PC-9 (cell line): ENCODE results near the gene BCKDHA. TPM values are rescaled to one million over a fixed set of nuclear protein-coding genes. Genes with fewer than 3 reads are reported as not detected.

ENCODE experiments used
- BruUV-seq: library from RNA; stranded (reverse); fragments of 400-500 nt; replicated peaks from 2 replicates; lab custom pipeline; 2021; lab: Mats Ljungman, UMichigan
- CTCF ChIA-PET: fragments of 300-600 bp; sonication (Branson Sonifier 250); formaldehyde crosslinking; loops from one replicate; lab custom pipeline; 2022; ENCODE audit warnings: antibody characterized with exemption; lab: Charles Lee
- POLR2A ChIA-PET: fragments of 300-600 bp; sonication (Branson Sonifier 250); formaldehyde crosslinking; loops from one replicate; lab custom pipeline; 2022; ENCODE audit warnings: antibody characterized with exemption; ENCODE audit not compliant: unreplicated experiment; lab: Charles Lee
- DNase-seq, 2 experiments: peaks; one replicate each; pipeline versions ENCODE4 v3.0.0 to v3.0.0-alpha.2; 2015 to 2022; ENCODE audit warnings: mixed read lengths in 1 of 2
- H2AFZ ChIP-seq: fragments of 200-600 bp; sonication (generic); 2 replicates; pipeline ENCODE4 v1.8.1; 2017; ENCODE audit warnings: antibody characterized with exemption
- H3F3A ChIP-seq: fragments of 200-600 bp; sonication (generic); 2 replicates; pipeline ENCODE4 v1.8.1; 2017; ENCODE audit warnings: antibody characterized with exemption, mild to moderate bottlenecking, low read depth; ENCODE audit not compliant: insufficient read depth
- H3K27ac ChIP-seq: fragments of 200-600 bp; sonication (generic); 2 replicates; pipeline ENCODE4 v1.6.1; 2016; ENCODE audit warnings: mixed run types
- H3K27me3 ChIP-seq: fragments of 200-600 bp; sonication (generic); 2 replicates; pipeline ENCODE4 v1.6.1; 2016; ENCODE audit warnings: low read depth, mixed run types; ENCODE audit not compliant: insufficient read depth
- H3K36me3 ChIP-seq: fragments of 200-600 bp; sonication (generic); 2 replicates; pipeline ENCODE4 v1.6.1; 2016; ENCODE audit warnings: low read depth, mixed run types
- H3K4me1 ChIP-seq: fragments of 200-600 bp; sonication (generic); replicated peaks from 2 replicates; pipeline ENCODE4 v1.6.1; 2016; ENCODE audit warnings: mixed run types; ENCODE audit not compliant: insufficient read depth
- H3K4me2 ChIP-seq: fragments of 200-600 bp; sonication (generic); 2 replicates; pipeline ENCODE4 v1.6.1; 2017; ENCODE audit warnings: mixed run types
- H3K4me3 ChIP-seq: fragments of 200-600 bp; sonication (generic); 2 replicates; pipeline ENCODE4 v1.6.1; 2016; ENCODE audit warnings: mixed run types
- H3K79me2 ChIP-seq: fragments of 200-600 bp; sonication (generic); 2 replicates; pipeline ENCODE4 v1.6.1; 2017; ENCODE audit warnings: low read depth, mixed run types
- H3K9me2 ChIP-seq: fragments of 200-600 bp; sonication (generic); 2 replicates; pipeline ENCODE4 v1.8.1; 2017; ENCODE audit warnings: mild to moderate bottlenecking; ENCODE audit not compliant: insufficient read depth
- H3K9me3 ChIP-seq: fragments of 200-600 bp; sonication (generic); 2 replicates; pipeline ENCODE4 v1.8.1; 2016; ENCODE audit warnings: low read depth; ENCODE audit not compliant: insufficient read depth
- H4K20me1 ChIP-seq: fragments of 200-600 bp; sonication (generic); 2 replicates; pipeline ENCODE4 v1.8.1; 2017; ENCODE audit not compliant: insufficient read depth
- EZH2 ChIP-seq: fragments of 200-600 bp; sonication (generic); IDR thresholded peaks from 2 replicates; pipeline ENCODE4 v1.8.0; 2017; ENCODE audit warnings: antibody characterized with exemption, low read depth
- intact Hi-C: fragments of 100-400 bp; cut with micrococcal nuclease; formaldehyde crosslinking; loops from one replicate; pipeline ENCODE4 v1.10.0; 2022; ENCODE audit not compliant: unreplicated experiment
- total RNA-seq: library from RNA; stranded (reverse); gene quantifications from 2 replicates; pipeline ENCODE4 v1.2.3, GENCODE V29; 2021
- TF ChIP-seq, protein P1 (sequence below): fragments of 200-600 bp; sonication (generic); conservative IDR thresholded peaks from 2 replicates; pipeline ENCODE4 v1.6.1; 2017; ENCODE audit warnings: mixed run types, antibody characterized with exemption, mild to moderate bottlenecking, moderate library complexity

The BCKDHA gene
- total RNA-seq, 1 experiment from 2014 or later, result 26.3 TPM

DNA sequence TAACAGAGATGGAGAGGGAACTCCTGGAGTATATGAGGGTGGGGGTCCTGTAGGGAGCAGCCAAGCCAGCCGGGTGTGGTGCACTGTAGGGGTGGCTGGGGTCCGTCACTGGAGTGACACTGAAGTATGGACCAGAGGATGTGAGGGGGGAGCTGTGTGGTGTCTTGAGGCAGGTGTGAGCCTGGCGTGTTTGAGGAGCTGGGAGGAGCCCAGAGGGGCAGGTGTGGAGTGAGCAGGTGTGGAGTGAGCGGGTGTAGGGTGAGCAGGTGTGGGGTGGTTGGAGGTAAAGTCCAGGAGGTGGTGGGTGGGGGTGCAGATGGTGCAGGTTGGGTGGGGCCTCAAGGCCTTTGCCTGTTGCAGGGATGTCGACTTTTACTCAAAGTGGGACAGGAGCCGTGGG, 23.7 kb downstream of the BCKDHA start:
- H3K4me1 ChIP-seq, result no peaks in the 10 kb centered on the region
- no peak overlapping the region for H2AFZ ChIP-seq
- no peak overlapping the region for H3K4me3 ChIP-seq
- no peak for DNase-seq
- no peaks in the 10 kb centered on the region for H3K79me2 ChIP-seq
- no peaks in the 10 kb centered on the region for H3K27me3 ChIP-seq
- TF ChIP-seq, protein P1, sequence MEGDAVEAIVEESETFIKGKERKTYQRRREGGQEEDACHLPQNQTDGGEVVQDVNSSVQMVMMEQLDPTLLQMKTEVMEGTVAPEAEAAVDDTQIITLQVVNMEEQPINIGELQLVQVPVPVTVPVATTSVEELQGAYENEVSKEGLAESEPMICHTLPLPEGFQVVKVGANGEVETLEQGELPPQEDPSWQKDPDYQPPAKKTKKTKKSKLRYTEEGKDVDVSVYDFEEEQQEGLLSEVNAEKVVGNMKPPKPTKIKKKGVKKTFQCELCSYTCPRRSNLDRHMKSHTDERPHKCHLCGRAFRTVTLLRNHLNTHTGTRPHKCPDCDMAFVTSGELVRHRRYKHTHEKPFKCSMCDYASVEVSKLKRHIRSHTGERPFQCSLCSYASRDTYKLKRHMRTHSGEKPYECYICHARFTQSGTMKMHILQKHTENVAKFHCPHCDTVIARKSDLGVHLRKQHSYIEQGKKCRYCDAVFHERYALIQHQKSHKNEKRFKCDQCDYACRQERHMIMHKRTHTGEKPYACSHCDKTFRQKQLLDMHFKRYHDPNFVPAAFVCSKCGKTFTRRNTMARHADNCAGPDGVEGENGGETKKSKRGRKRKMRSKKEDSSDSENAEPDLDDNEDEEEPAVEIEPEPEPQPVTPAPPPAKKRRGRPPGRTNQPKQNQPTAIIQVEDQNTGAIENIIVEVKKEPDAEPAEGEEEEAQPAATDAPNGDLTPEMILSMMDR, result no peak
- TF ChIP-seq EZH2, result no peak
- H3K9me2 ChIP-seq, result no peaks in the 10 kb centered on the region
- H3F3A ChIP-seq, result no peaks in the 10 kb centered on the region
- H4K20me1 ChIP-seq, result no peaks in the 10 kb centered on the region
- CTCF ChIA-PET, result no interaction called here
- H3K9me3 ChIP-seq, result no peaks in the 10 kb centered on the region
- 0 out of 2 replicates have a peak, but pooled peaks cover 2% of the 10 kb centered on the region for H3K36me3 ChIP-seq
- no TSS peak for BruUV-seq
- intact Hi-C loops, result no loop called here
- H3K27ac ChIP-seq, result no peak overlapping the region
- POLR2A ChIA-PET, result interaction anchor here (0.7 kb wide), 1 partner anchor 15 kb away, joined by 3 read pairs; no protein-coding TSS in a partner anchor
- no peak overlapping the region for H3K4me2 ChIP-seq

DNA sequence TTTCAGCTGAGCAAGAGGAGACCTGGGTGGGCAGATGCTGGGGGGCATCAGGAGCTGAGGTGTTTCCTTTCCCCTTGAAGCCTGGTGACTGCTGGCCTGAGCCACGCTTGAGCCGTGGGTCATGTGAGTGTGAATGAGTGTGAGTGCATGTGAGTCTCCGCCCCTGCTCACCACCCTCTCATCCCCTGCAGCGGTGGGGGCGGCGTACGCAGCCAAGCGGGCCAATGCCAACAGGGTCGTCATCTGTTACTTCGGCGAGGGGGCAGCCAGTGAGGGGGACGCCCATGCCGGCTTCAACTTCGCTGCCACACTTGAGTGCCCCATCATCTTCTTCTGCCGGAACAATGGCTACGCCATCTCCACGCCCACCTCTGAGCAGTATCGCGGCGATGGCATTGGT, 24.4 kb downstream of the BCKDHA start:
- CTCF ChIA-PET, result no interaction called here
- Histone ChIP-seq H3K79me2 (no peaks in the 10 kb centered on the region), H3K9me2 (no peaks in the 10 kb centered on the region), H3K4me1 (no peaks in the 10 kb centered on the region), H2AFZ (no peak overlapping the region), H3K9me3 (no peaks in the 10 kb centered on the region), H3K27ac (no peak overlapping the region), H3K4me3 (no peak overlapping the region), H4K20me1 (no peaks in the 10 kb centered on the region), H3K4me2 (no peak overlapping the region), H3F3A (no peaks in the 10 kb centered on the region), H3K36me3 (0 out of 2 replicates have a peak, but pooled peaks cover 2% of the 10 kb centered on the region), H3K27me3 (no peaks in the 10 kb centered on the region)
- no TSS peak for BruUV-seq
- intact Hi-C loops, result no loop called here
- DNase-seq, result no peak
- POLR2A ChIA-PET, result no interaction called here
- TF ChIP-seq, protein P1, result no peak
- TF ChIP-seq EZH2, result no peak

DNA sequence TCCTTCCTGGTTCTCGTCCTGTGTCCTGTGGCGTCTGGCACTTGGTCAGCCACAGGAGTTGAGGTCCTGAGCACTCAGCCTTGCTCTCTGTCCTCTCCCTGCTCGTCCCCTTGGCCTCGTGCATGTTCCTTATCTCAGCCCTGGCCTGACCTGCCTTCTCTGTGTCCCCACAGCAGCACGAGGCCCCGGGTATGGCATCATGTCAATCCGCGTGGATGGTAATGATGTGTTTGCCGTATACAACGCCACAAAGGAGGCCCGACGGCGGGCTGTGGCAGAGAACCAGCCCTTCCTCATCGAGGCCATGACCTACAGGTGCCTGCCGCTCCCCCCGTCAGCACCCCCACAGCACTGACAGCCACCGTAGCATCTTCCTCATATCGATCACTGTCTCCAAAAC, 24.8 kb downstream of the BCKDHA start:
- CTCF ChIA-PET, result no interaction called here
- Histone ChIP-seq H3K27me3 (no peaks in the 10 kb centered on the region), H3K36me3 (0 out of 2 replicates have a peak, but pooled peaks cover 2% of the 10 kb centered on the region), H4K20me1 (no peaks in the 10 kb centered on the region), H3K9me3 (no peaks in the 10 kb centered on the region), H3K4me1 (no peaks in the 10 kb centered on the region), H3K27ac (no peak overlapping the region), H3K4me3 (no peak overlapping the region), H3K9me2 (no peaks in the 10 kb centered on the region), H3K79me2 (no peaks in the 10 kb centered on the region), H3F3A (no peaks in the 10 kb centered on the region), H2AFZ (no peak overlapping the region), H3K4me2 (no peak overlapping the region)
- intact Hi-C loops, result no loop called here
- POLR2A ChIA-PET, result no interaction called here
- no peak for DNase-seq
- BruUV-seq, result no TSS peak
- TF ChIP-seq EZH2, result no peak
- TF ChIP-seq, protein P1, result no peak
